ENCODE results near the gene BATF2. TPM values are rescaled to one million over a fixed set of nuclear protein-coding genes. Genes with fewer than 3 reads are reported as not detected.
"Not testable (repeated sequence)": the region's sequence is repeated elsewhere in the genome, so short reads cannot be mapped to it uniquely, and the experiment has no call there.

The BATF2 gene, protein sequence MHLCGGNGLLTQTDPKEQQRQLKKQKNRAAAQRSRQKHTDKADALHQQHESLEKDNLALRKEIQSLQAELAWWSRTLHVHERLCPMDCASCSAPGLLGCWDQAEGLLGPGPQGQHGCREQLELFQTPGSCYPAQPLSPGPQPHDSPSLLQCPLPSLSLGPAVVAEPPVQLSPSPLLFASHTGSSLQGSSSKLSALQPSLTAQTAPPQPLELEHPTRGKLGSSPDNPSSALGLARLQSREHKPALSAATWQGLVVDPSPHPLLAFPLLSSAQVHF
- 0.50 and 0.59 TPM in 2 replicates for total RNA-seq (2014; rRNA removed; shearing (Covaris generic))

DNA sequence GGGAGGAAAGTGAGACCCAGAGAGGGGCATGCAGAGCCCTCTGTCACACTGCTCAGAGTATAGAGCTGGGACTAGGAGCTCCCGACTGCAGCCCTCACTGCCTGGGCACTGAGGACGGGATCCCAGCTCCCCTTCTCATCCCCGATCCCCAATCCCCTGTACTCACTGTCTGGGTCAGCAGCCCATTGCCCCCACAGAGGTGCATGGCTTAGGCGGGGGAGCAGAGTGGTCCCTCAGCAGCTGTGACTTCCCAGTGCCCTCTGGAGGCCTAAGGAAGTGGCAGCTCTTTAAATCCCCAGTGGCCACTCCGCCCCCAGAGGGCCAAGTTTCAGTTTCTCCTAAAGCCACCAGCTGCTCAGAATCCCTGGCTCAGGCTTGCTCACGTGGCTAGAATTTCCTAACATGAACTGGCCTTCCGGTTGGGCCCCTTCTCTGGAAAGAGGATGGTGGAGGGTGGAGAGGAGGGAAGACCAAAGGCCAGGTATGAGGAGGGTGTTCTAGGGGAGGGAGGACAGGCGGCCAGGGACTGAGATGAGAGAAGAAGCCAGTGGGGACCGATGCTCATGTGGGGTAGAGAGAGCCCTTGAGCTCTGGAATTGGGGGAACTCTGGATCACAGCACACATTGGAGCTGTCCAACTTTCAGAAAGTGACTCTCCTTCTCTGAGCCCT is at the start of gene BATF2:
BATF2 (minus strand) TSS at position 262 of the 671 bp plus-strand sequence; CDS start at position 205, 57 bp downstream.
- DNase-seq (ENCODE audit: low spot score) = peak; percentile 79

DNA sequence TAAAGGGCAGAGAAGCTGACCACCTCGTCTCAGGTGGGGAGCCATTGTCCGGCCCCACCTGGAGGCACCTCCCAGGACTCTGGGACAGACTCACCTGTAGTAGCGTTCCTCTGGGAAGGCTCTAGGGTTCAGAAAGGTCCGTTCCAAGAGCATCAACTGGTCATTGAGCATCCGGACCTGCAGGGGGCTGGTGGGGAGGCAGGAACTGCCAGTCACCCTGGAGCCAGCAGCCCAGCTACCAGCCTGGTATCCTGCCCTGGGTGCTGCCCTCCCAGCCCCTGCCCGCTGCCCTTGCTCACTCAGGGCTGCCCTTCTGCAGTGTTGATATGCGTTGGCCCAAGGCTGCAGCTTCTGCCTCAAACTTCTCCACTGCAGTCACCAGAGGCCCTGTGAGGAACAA is 49.0 kb upstream of the BATF2 start:
- no peak for DNase-seq (ENCODE audit: low spot score)

DNA sequence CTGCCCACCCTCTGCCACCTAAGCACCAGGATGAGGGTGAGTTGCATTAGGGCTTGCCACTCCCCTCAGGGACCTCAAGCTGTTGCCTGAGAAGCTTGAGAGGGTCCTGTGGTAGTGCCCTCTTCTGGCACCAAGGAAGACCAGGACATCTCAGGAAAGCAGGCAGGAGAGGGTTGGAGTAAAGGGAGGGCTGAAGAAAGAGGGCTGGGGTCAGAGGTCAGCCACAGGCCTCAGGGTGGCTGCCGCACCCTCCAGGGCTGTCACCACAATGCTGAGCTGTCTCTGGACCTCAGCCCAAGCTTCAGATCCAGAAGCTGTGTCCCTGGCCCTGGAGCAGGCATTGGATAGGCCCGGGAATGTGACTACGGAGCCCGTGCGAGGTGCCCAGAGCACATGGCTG is 48.3 kb upstream of the BATF2 start:
- DNase-seq (ENCODE audit: low spot score) = no peak

DNA sequence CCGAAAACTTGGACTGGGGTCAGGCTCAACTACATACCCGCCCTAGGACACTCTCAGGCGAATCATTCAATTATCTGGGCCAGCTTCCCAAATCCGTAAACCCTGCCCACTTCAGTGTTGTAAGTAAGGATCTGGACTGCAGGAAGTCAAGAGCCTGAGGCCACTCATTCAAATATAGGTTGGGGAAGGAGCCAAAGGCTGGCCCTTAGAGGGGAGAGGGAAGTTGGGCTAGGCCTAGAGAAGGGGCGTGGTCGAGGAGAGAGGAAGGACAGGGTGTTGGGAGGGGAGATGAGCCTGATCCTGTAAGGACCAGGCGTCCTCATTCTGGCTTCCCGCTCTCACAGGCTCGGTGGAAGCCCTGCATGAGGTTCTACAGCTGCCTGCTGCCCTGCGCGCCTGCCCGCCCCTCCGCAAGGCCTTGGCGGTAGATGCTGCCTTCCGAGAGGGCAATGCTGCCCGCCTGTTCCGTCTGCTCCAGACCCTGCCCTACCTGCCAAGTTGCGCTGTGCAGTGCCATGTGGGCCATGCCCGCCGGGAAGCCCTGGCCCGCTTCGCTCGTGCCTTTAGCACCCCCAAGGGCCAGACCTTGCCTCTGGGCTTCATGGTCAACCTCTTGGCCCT is 47.2 kb upstream of the BATF2 start:
- peak; percentile 42 for DNase-seq (ENCODE audit: low spot score)

DNA sequence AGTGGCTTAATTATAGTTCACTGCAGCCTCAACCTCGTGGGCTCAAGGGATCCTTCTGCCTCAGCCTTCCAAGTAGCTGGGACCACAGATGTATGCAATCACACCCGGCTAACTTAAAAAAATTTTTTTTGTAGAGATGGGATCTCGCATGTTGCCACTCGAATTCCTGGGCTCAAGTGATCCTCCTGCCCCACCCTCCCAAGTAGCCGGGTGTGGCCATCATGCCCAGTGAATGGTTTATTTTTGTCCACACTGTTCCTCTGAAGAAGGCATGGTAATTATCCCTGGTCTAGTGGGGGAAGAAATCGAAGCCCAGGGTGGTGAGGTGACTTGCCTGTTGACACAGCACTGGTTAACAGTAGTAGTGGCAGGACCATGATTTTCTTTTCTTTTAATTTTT is 46.1 kb upstream of the BATF2 start:
- no peak for DNase-seq (ENCODE audit: low spot score)

DNA sequence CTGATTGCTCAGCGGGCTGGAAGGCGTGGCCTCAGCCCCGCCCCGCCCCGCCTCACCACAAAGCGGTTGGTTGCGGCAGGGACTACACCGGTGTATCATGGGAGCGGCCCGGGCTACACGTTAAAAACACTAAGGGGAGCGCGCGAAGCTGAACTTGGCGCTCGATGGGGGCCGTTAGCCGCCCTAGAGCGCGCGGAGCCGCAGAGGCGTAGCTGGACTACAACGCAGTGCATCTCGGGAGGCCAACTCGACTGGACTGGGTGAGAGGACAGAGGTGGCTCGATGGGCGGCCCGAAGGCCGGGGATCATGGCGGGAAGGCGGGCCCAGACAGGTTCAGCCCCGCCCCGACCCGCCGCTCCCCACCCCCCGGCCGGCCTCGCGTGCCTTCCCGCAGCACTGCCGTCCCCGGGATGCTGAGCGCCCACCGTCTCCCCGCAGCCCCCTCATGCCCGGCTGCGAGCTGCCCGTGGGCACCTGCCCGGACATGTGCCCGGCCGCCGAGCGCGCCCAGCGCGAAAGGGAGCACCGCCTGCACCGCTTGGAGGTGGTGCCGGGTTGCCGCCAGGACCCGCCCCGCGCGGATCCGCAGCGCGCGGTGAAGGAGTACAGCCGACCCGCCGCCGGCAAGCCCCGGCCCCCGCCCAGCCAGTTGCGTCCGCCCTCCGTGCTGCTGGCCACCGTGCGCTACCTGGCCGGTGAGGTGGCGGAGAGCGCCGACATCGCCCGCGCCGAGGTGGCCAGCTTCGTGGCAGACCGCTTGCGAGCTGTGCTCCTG is 44.3 kb upstream of the BATF2 start, which contains the start of gene SAC3D1:
SAC3D1 (plus strand) TSS at position 364 of the 776 bp plus-strand sequence; CDS start at position 447, 83 bp downstream.
- DNase-seq (ENCODE audit: low spot score) = peak; percentile 92

DNA sequence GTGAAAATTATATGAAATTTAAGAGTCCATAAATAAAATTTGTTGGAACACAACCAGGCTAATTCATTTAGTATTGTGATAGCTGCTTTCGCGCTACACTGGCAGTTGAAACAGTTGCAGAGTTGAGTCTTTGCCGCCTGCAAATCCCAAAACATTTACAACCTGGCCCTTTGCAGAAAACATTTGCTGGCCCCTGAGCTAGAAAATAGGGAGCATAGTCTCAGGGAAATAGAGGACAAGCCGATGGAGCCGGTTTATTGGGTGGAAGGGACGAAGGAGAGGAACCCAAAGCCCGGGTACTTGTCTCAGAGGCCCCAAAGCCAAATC is 43.7 kb upstream of the BATF2 start:
- no peak for DNase-seq (ENCODE audit: low spot score)

DNA sequence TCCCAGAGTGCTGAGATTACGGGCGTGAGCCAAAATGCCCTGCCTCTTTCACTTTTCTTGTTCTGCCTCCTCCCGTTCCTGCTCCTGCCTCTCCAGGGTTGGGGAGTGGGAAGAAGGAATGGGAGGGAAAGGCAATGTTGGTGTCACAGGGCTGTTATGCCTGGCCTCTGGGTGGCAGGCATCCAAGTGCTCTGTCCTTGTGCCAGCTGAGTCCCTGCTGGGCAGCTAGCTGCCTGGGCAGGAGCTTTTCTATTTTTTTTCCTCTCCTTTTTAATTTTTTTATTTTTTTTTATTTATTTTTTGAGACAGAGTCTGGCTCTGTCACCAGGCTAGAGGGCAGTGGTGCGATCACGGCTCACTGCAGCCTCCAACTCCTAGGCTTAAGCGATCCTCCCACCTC is 40.2 kb upstream of the BATF2 start:
- DNase-seq (ENCODE audit: low spot score) = peak; percentile 35

DNA sequence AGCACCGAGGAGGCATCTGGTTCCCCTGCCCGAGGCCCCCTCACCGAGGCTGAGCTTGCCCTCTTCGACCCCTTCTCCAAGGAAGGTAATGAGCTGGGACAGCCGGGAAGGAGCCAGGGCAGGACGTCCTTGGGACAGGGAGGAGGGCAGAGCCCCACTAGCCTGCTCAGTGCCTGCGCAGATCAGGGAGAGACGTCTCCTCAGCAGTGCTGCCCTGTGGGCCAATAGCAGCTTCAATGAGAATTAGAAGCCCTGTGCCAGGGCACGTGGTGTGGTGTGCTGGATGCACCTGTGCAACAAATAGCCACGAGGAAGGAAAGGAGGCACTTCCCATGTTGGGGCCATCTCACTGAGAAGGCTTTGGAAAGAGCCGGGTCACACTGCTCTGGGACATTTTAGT is 38.8 kb upstream of the BATF2 start:
- DNase-seq (ENCODE audit: low spot score) = no peak

DNA sequence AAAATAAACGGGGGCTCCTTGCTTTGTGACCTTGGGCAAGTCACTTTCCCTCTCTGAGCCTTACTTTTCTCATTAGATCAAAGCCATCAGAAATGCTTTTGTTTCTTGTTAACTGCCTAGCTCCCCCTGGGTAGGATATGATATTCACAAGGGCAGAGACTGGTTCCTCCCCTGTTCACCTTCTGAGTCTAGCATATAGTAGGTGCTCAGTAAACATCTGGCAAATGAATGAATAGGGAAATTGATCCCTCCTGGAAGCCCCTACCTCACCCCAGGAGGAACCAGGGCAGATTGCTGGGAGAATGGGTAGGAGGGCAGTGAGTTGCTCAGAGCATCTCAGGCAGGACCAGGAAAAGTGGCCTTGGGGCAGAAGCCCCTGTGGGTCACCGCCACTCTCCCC is 37.7 kb upstream of the BATF2 start:
- DNase-seq (ENCODE audit: low spot score) = no peak

DNA sequence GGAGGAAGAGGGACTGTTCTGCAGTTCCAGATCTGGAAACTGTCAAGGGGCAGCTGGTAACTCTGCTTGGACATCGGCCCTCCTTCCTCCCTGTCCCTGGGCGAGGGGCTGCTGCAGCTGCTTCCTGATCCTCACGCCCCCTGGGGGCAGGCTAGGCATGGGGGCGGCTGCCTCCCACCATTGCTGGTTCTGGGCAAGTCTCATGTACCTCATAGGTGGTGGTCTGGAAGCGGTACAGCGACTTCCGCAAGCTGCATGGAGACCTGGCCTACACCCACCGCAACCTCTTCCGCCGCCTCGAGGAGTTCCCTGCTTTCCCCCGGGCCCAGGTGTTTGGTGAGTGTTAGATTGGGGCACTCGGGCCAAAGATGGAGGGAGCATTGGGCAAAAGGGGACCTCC is 35.4 kb upstream of the BATF2 start:
- DNase-seq (ENCODE audit: low spot score) = no peak

DNA sequence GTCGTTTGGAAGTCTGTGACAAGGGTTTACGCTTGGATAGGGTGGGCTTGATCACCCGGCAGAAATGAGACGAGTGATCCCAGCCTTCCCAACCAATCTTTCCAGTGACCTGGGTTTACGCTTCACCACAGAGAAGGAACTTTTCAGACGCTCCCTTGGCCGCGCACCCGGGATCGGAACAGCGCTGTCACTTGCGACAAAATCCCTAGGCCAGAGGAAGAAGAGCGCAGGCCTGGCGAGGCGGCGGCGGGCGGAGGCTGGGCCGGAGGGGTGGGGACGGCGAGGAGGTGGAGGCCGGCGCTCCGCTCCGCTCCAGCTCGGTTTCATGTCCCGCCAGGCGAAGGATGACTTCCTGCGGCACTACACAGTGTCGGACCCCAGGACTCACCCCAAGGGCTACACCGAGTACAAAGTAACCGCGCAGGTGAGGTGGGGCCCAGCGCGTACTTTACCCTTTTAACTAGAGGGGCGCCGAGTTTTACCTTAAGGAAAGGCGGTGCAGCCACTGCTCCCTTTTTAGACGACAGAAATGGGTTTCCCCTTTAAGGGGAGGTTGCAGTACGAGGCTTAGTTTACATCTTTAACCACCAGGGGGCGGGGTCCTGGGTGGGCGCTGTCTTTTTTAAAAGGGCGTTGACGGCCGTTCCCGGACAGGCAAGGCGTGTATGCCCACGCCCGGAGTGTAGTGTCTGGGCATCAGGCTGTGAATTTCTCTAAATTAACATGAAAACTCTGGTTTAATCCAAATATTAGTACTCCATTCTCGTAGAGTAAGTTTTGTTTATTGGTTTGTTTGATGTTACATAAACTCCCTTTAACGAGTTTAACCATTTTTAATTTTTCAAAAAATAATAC is 30.7 kb upstream of the BATF2 start, which contains the start of gene SNX15:
SNX15 (plus strand) TSS at position 227 of the 855 bp plus-strand sequence; CDS start at position 326, 99 bp downstream.
- DNase-seq (ENCODE audit: low spot score) = peak; percentile 94

DNA sequence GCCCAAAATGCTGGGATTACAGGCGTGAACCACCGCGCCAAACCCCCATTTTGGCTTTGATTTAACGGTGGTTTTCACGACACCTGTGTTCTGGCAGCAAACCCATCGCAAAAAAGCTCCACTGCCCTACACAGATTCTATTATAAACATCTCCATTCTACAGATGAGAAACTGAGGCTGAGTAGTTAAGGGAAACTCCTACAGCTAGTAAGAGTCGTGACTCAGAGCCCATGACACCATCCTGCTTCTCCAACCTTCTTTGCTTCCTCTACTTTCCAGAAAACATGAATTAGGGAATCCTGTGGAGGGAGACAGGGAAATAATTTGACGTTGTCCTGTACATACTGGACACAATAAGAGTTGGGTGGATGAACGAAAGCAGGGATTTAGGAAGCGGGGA is 30.0 kb upstream of the BATF2 start:
- no peak for DNase-seq (ENCODE audit: low spot score)

DNA sequence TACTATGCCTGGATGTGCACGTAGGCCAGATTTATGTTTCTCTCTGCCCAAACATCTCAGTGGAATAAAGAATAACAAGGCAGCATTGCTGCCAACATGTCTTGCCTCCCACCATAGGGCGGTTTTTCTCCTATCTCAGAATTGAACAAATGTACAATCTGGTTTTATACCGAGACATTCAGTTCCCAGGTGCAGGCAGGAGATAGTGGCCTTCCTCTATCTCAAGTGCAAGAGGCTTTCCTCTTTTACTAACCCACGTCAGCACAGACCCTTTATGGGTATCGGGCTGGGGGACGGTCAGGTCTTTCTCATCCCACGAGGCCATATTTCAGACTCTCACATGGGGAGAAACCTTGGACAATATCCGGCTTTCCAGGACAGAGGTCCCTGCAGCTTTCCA is 26.7 kb upstream of the BATF2 start:
- DNase-seq (ENCODE audit: low spot score) = not testable (repeated sequence)

DNA sequence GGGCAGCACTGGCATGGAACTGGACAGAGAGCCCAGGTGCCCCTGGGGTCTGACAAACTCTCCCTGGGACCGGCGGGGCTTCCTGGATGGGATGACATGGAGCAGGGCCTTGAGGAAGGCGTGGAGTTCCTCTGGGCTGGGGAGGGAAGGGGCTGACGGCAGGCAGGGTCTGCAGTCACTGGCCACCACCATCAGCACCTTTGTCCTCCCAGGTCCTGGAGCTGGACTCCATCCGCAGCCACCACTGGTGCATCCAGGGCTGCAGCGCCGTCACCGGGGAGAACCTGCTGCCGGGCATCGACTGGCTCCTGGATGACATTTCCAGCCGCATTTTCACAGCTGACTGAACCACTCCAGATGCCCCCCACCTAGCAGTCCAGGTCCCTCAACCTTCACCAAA is 24.7 kb upstream of the BATF2 start:
- no peak for DNase-seq (ENCODE audit: low spot score)

DNA sequence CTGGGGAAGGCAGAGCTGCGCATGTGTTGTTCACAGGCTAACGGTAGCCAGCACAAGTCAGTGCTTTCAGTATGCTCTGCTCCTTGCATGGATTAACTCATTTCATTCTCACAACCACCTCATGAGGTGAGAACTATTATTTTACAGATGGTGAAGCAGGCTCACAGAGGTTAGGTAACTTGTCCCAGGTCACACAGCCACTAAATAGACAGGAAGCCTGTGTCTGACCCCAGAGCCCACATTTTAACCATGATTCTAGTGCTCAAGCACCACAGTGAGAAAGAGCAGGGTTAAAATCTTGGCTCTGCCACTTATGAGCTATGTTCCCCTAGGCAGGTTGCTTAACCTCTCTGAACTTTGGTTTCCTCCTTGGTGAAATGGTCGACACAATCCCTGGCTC is 24.2 kb upstream of the BATF2 start:
- no peak for DNase-seq (ENCODE audit: low spot score)

DNA sequence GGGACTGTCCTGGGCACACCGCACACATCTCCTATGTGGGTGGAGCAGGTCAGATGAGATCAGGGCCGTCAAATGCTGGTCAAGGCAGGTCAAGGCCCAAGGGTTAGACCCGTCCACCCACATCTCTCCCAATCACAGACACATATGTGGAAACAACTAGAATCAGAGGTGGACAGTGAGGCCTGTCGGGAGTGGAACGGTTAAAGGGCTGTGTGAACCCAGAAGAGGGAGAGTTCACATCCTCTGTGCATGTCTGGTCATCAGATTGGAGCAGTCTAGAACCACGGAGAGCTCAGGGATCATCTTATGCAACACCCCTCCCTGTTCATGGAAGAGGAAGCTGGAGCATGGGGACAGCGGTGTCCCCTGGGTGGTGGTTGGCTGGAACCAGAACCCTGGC is 23.1 kb upstream of the BATF2 start:
- DNase-seq (ENCODE audit: low spot score) = no peak

DNA sequence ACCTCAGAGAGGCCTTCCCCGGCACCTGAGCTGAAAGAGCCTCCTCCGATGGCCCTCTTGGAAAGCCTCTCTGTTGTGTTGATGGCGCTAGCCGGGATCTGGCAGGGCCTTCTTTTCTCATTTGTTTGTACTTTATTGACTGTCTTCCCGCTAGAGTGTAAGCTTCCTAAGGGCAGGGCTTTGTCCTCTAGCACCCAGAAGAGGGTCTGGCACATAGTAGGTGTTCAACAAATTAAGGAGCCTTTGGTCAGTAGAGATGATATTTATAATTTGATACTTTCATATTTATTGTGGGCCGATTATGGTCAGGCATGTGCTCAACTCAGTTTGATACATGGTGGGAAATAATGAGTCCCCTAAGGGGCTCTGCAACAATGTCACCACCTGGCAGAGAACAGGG is 21.2 kb upstream of the BATF2 start:
- no peak for DNase-seq (ENCODE audit: low spot score)

DNA sequence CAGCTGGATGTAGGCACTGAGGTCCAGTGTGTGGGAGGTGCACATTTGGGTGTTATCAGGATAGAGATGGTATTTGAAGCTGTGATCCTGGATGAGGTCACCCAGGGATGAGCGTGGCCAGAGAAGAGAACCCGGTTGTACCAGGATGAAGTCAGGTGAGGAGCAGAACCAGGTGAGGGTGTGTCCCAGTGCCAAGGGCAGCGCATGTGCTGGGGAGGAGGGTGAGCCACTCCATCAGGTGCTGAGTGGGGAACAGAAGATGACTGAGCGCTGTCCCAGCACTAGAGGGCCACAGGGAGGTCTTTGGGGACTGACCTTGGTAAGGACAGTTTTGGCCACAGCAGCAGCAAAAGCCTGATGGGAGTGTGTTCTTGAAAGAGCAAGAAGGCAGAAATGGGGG is 19.9 kb upstream of the BATF2 start:
- DNase-seq (ENCODE audit: low spot score) = no peak

DNA sequence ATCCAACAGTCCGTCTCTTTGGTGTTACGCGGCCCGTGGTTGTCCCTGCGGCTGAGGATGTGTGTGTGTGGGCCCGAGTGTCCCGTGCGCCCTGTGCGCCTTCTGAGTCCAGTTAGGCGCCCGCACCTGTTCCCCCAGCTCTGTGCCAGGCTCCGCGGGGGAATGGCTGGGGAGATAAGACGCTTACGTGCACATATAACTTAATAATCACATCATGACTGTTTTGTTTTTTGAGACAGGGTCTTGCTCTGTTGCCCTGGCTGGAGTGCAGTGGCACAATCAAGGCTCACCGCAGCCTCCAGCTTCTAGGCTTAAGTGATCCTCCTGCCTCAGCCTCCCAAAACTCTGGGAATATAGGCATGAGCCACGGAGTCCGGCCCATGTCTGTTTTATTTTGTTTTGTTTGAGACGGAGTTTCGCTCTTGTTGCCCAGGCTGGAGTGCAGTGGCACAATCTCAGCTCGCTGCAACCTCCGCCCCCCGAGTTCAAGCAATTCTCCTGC is 18.0 kb upstream of the BATF2 start:
- no peak for DNase-seq (ENCODE audit: low spot score)

Measured in A172 (cell line).